GM12864 (cell line): ENCODE measurements around the gene HMX2.

ENCODE experiments used
- DNase-seq: peaks from one replicate; pipeline ENCODE4 v3.0.0-alpha.2; 2011; ENCODE audit warnings: low read depth
- H3K4me3 ChIP-seq: 2 replicates; pipeline ENCODE4 v1.5.1; 2011; ENCODE audit warnings: mild to moderate bottlenecking, low read depth, low read length, control low read depth
- TF ChIP-seq, protein P1 (sequence below): IDR thresholded peaks from 2 replicates; pipeline ENCODE4 v1.5.1; 2011; ENCODE audit warnings: low read depth, mild to moderate bottlenecking, moderate library complexity, low read length, control low read depth, inconsistent platforms; ENCODE audit errors: missing control alignments

Gene HMX2

DNA sequence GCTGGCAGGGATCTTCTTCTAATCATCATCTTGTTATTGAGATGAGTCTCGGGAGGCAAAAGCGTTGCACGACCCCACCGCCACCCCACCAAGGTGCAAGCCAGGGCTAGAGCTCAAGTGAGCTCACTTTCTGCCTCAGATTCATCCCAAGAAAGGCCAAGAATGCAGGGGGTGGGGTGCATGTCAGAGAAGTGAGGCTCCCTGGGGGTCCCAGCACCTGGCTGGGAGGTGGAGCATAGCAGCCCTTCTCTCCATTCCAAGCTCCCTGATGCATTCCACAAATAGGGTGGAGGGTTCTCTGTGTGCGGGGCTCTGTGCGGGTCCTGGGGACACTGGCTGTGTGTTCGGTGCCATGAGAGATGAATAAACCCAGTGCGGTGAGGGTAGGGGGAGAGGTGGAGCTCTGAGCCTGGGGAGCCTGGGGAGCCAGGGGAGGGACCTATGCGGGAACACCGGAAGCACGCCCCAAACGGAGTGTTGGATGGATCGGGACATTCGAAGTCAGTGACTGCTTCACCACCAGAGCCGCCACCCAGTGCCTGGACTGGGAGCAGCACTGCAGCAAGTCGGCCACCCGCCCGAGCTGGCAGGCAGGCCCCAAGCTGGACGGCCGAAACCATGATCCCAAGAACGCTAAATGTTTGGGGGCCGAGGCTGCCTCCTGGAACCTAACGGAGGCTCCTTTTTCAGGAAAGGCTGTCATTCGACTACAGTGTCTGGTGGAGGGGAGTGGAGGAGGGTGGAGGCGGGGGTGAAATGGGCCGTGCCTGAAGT is 30.1 kb upstream of the HMX2 start:
- DNase-seq, result no peak
- TF ChIP-seq, protein P1, sequence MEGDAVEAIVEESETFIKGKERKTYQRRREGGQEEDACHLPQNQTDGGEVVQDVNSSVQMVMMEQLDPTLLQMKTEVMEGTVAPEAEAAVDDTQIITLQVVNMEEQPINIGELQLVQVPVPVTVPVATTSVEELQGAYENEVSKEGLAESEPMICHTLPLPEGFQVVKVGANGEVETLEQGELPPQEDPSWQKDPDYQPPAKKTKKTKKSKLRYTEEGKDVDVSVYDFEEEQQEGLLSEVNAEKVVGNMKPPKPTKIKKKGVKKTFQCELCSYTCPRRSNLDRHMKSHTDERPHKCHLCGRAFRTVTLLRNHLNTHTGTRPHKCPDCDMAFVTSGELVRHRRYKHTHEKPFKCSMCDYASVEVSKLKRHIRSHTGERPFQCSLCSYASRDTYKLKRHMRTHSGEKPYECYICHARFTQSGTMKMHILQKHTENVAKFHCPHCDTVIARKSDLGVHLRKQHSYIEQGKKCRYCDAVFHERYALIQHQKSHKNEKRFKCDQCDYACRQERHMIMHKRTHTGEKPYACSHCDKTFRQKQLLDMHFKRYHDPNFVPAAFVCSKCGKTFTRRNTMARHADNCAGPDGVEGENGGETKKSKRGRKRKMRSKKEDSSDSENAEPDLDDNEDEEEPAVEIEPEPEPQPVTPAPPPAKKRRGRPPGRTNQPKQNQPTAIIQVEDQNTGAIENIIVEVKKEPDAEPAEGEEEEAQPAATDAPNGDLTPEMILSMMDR, result no peak
- H3K4me3 ChIP-seq, result no peak overlapping the region

DNA sequence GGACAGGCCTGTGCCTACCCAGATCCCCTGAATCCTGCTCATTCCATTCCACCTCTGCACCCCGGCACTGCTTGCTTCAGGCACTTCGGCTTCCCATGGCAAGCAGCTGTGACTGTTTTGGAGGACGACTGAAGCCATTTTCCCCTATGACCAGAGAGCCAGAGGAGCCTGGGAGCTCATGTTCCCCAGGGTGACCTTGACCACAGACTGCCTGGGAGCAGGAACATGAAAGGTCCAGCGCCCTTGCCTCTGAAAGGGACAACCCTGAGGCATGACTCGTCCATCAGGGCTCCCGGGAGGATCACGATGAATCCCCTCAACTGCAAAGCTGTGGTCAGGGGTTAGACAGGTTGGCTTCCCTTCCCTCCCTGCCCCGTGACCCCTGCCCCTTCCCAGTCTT is 28.9 kb upstream of the HMX2 start:
- no peak for DNase-seq
- no peak overlapping the region for H3K4me3 ChIP-seq

DNA sequence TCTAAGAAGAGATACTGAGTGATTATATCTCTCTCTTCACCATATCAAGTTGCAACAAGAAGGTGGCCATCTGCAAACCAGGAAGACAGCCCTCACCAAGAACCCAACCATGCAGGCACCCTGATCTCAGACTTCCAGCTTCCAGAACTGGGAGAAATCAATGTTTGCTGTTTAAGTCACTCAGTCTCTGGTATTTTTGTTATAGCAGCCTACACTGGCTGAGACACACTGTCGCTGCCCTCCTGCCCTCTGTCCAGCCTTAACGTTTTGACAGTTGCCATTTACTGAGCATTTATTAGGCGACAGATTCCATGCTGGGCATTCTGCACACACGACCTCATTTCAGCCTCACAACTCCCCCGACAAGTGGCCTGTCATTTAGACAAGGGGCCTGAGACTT is 21.7 kb upstream of the HMX2 start:
- TF ChIP-seq, protein P1, result no peak
- DNase-seq, result no peak
- H3K4me3 ChIP-seq, result no peak overlapping the region

More for the DNA sequence above, 28.9 kb upstream of the HMX2 start:
- TF ChIP-seq, protein P1, result no peak

DNA sequence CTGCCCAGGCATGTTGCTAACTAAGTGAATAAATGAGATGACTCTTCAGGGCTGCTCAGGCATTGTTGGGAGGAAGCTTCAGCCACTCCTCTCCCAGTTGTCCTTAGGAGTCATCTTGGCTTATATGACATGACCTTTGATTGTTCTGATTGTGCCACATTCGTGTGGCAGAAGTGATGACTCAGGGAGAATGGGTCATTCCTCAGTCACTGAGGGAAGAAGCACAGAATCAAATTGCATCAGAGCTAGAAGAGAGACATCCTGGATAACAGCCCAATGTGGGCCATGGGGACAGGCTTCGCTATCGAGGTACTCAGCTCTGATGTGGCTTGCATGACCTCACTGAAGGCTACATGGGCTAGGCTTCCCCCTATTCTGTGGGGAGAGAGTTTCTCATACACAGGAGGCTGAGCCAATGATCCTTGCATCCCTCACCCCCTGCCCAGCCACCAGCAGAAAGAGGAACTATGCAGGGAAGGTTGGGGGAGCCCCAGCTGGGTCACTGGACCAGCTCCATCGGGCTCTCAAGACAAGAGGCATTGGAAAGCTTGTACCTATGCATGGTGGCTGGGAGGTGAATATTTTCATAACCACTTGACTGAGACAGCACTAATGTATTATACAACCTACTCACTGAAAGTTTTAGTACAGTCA is 18.2 kb upstream of the HMX2 start:
- no peak overlapping the region for H3K4me3 ChIP-seq
- TF ChIP-seq, protein P1, result no peak
- no peak for DNase-seq

DNA sequence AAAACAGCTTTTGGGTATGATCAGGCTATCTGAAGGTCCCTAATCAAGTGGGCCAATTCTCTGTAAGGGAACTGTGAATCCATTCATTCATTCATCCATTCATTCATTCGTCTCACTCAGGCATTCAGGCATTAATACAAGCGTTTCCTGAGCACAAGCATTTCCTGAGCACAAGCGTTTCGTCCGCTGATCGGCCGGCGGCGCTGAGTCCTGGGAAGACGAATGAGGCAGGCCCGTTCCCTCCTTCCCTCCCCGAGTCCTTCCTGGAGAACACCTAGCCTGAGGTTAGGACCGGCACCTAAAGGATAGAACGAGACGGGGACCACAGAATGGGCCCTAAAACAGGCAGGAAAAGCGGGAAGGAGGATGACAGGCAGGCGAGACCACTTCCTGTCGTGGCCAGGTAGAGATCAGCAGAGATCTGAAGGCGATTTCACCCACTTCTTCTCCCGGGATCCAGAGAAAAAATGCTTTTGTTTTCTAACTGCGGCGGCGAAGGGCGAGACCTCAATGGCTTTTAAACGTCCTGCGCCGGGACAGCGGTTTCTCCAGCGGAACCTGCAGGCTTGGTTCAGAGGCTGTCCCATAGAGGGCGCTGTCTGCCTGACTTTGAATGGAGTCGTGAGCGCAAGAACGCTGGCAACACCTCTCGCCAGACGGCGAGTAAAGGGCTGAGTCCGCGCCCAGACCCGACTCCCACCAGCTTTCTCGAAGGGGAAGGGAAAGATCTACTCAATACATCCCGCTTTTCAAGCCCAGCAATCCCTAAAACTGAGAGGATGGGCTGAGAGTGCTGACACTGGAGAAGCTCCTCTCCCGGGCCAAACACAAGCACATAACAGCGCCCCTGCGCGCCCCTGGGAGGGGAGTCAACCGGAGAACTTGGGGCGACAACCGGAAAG is 15.1 kb upstream of the HMX2 start:
- DNase-seq, result peak; percentile 80
- peak overlapping the region; percentile 45 for H3K4me3 ChIP-seq
- TF ChIP-seq, protein P1, result peak; percentile 93

DNA sequence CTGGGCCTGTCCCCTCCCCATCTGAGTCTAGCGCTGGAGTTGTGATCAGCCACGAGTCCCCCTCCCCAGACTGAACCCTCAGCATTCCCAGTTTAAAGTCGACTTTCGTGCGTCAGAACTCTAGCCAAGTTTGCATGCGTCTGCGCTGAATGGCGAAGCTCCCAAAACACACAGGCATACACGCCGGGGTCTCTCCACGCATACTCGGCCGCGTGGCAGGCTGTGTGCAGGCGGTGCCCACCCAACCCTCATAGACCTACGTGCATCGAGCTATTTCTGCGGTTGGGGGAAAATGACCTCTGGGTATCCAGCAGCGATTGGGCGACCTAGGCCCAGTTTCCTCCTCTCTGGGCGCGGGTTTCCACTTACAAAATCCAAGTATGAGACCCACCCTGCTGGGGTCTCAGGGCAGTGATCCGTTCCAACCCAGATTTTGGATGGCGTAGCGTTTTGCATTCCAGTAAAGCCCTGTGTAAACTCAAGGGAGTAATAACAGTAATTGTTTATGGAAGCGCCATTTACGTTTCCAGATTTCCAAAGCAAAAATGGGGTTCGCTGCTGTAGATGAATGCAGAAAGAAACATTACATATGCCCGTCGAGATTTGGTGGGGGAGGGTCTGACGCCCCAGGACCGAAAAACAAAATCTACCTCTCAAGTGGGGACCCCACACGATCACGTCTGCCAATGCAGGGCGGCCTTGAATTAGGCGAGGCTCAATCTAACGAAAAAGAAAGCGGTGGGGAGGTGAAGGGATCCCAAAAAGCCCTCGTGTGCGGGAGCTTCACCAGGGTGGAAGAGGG is 14.2 kb upstream of the HMX2 start:
- no peak for DNase-seq
- TF ChIP-seq, protein P1, result no peak
- H3K4me3 ChIP-seq, result peak overlapping the region; percentile 39
